Mucosa of rectum (tissue), 2 donors: ENCODE data around the gene CAPZB.

Experiments used
- H3K27ac ChIP-seq, 2 donors: one replicate each; pipeline ENCODE4 v1.7.0; 2013; ENCODE audit warnings: inconsistent platforms in 2 of 2, low read depth in 2 of 2, low read length in 2 of 2
- H3K27me3 ChIP-seq, 2 donors: one replicate each; pipeline ENCODE4 v1.7.0; 2013; ENCODE audit warnings: low read length in 2 of 2; ENCODE audit not compliant: control insufficient read depth in 2 of 2, insufficient read depth in 2 of 2
- H3K36me3 ChIP-seq, 2 donors: one replicate each; pipeline ENCODE4 v1.7.0; 2013; ENCODE audit warnings: low read length in 2 of 2; ENCODE audit not compliant: control insufficient read depth in 2 of 2, insufficient read depth in 2 of 2
- H3K4me1 ChIP-seq, 2 donors: one replicate each; pipeline ENCODE4 v1.7.0; 2013; ENCODE audit warnings: low read length in 2 of 2, mild to moderate bottlenecking in 1 of 2; ENCODE audit not compliant: control insufficient read depth in 2 of 2, insufficient read depth in 2 of 2
- H3K4me3 ChIP-seq, 2 donors: one replicate each; pipeline ENCODE4 v1.7.0; 2013; ENCODE audit warnings: low read length in 2 of 2
- H3K9ac ChIP-seq, 2 donors: one replicate each; pipeline ENCODE4 v1.7.0; 2013; ENCODE audit warnings: low read length in 2 of 2, low read depth in 1 of 2, mild to moderate bottlenecking in 1 of 2
- H3K9me3 ChIP-seq, 2 donors: one replicate each; pipeline ENCODE4 v1.7.0; 2013; ENCODE audit warnings: low read length in 2 of 2; ENCODE audit not compliant: control insufficient read depth in 2 of 2
- donor health status: healthy.
- donor health status: Normal muscosa, but diverticular disease.

Gene CAPZB

DNA sequence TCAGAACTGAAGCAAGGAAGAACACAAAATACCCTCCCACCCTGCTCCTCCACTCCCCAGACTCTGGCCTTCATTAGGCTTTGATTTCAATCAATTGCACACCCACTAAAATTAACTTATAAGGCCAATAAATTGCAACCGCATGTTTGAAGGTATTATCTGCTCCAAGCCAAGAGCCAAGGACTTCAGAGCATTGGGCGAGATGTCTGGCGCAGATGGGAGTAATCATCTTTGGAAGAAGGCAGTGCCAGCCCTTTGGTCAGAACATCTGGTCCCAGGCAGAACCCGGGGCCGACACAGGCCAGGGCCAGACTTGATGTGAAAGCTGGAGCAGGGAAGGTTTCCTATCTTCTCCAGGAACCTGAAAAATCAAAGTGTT lies 113.2 kb downstream of the CAPZB start:
- H3K4me1 ChIP-seq: peaks cover 0 to 5% of the 10 kb centered on the region in 2 donors
- peaks cover 21 to 58% of the 10 kb centered on the region in 2 donors for H3K36me3 ChIP-seq
- no peak overlapping the region for H3K4me3 ChIP-seq
- no peak overlapping the region for H3K27ac ChIP-seq
- H3K9ac ChIP-seq: no peak overlapping the region
- H3K9me3 ChIP-seq: no peaks in the 10 kb centered on the region
- H3K27me3 ChIP-seq: no peaks in the 10 kb centered on the region

DNA sequence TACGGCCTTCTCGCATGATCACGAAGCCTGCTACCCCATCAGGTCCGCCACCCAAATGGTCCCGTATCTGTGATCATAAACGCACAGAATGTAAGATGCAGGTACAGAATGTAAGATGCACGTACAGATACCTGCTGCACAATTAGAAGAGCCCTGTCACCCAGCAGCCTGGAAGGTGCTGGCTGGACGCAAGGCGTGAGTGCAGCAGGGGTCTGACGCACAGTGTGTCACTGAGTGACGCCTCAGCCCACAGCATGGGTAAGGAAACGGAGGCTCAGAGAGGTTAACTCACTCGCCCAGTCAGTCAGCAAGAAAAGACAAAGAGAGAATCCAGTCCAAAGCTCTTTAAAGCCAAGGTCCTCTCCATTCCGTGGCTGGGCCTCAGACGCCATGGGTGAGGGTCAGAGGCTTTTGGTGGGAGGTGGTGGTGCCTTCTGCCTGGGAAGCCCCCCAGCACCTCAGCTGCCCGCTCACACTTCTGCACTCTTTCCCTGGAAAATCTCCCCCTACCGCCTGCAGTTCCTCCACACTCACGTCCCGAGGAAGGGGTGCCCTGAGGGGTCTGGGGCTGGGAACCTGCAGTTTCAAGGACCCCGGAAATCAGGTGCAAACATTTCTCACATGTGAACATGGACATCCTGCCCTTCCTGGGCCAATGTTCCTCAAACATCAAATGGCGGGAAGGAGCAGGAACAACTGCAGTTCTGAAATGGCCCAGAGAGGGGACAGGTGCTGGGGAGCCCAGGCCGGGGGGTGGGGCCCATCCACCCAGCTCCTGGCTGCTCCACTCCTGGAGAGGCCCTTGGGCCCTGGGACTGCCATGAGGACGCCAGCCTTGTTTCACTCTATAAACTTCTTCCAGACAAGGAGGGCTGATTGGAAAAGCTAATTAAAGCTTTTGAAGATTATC lies 113.9 kb downstream of the CAPZB start:
- Histone ChIP-seq H3K9ac (no peak overlapping the region), H3K4me1 (peaks cover 0 to 5% of the 10 kb centered on the region in 2 donors), H3K27ac (no peak overlapping the region), H3K9me3 (no peaks in the 10 kb centered on the region), H3K36me3 (peaks cover 19 to 52% of the 10 kb centered on the region in 2 donors), H3K27me3 (no peaks in the 10 kb centered on the region), H3K4me3 (no peak overlapping the region)

DNA sequence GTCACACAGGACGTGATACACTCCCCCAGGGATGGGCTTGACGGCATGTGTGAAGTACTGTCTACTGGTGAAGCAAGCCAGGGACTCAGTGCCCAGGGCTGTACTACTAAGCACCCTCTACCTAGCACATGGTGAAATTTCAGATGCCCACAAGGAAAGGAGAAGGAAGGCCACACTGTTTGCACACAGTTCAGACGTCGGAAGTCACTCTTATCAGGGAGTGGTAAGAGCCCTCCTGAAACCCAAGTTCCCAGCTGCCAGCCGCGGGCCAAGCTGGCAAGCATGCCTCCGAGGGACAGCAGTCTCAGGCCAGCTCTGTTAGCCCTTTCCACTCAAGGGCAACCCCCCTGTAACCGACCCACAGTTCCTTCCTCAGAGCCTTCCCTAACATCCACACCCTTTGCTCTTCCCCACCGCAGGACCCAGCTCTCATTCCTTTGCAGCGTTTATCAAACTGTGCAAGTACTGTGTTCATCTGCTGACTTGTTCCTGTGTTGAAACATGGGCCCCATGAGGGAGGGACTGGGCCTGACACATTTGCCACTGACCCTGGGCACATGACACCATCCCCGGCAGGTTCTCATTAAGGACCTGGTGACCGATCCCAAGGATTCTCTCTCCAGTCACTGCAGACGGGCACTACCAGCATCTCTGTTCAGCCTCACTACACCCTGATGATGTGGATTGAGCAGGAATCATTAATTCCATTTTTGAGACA lies 114.7 kb downstream of the CAPZB start:
- H3K4me1 ChIP-seq: peaks cover 0 to 5% of the 10 kb centered on the region in 2 donors
- no peaks in the 10 kb centered on the region for H3K9me3 ChIP-seq
- H3K9ac ChIP-seq: no peak overlapping the region
- peaks cover 13 to 44% of the 10 kb centered on the region in 2 donors for H3K36me3 ChIP-seq
- H3K27me3 ChIP-seq: no peaks in the 10 kb centered on the region
- H3K27ac ChIP-seq: no peak overlapping the region
- H3K4me3 ChIP-seq: no peak overlapping the region

DNA sequence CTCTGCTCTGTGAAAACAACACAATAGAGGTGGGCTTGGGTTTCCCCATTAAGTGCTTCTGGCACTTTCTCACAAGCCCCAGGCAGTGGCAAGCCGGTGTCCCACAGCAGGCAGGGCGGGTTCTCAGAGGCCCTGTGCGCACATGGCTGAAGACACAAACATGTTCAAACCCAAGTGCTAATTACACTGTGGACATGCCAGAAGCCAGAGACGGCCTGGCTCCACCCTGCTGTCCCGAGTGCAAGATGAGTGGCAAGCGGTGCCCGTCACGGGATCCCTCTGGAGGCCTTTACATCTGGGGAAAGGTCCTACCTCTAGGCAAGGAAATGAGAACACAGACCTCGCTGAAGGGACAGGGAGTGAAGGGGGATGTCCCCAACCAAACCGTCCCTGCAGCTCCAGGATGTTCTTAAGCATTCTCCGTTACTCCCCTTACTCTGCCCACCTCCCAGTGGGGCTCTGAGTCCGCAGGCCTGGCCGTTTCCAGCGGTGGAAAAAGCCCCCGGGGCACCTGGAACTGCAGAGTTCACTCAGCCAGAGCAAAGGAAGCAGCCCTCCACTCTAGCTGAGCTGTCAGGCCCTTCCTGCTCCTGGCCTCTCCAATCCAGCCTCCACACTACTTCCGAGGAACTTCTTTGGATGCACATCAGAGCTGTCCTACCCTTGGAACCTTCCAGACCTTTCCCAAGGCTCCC lies 115.8 kb downstream of the CAPZB start:
- peaks cover 0 to 5% of the 10 kb centered on the region in 2 donors for H3K4me1 ChIP-seq
- peaks cover 11 to 37% of the 10 kb centered on the region in 2 donors for H3K36me3 ChIP-seq
- H3K9me3 ChIP-seq: no peaks in the 10 kb centered on the region
- no peaks in the 10 kb centered on the region for H3K27me3 ChIP-seq
- H3K4me3 ChIP-seq: no peak overlapping the region
- no peak overlapping the region for H3K27ac ChIP-seq
- no peak overlapping the region for H3K9ac ChIP-seq

DNA sequence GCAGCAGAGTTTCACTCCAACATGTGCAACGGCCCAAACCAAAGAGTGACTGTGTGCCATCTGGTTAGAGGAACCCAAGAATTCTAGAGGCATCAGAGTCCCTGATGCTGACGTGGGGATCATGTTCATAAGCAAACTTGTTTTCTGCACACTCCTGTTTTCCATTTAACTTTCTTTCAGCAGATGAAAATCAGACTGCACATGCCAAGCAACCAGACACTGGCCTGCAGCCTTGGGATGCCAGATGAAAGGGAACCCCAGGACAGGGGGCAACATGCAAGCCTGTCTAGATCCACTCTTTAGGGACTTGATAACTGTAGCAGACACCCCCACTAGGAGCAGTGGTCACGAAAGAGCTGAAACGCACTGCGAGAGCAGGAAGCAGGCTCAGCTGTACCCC lies 116.4 kb downstream of the CAPZB start:
- Histone ChIP-seq H3K36me3 (peaks cover 11 to 31% of the 10 kb centered on the region in 2 donors), H3K4me1 (peaks cover 0 to 5% of the 10 kb centered on the region in 2 donors), H3K9ac (no peak overlapping the region), H3K4me3 (no peak overlapping the region), H3K27ac (no peak overlapping the region), H3K27me3 (no peaks in the 10 kb centered on the region), H3K9me3 (no peaks in the 10 kb centered on the region)

DNA sequence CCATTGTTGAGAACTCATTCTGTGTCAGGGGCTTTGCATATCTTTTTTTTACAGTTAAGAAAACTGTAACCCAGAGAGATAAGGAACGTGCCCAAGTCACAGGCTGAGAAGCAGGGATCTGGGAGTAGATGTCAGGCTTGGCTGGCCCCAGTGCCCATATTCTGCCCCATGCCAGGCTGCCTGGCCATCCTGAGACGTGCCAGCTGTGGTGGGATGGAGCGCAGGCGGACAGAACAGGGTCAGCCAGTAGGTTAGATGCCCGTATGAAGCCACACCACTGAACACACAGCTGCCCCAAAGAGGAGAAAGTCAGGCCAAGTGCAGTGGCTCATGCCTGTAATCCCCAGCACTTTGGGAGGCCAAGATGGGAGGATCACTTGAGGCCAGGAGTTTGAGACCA lies 117.3 kb downstream of the CAPZB start:
- Histone ChIP-seq H3K4me3 (no peak overlapping the region), H3K9me3 (no peaks in the 10 kb centered on the region), H3K4me1 (peaks cover 0 to 5% of the 10 kb centered on the region in 2 donors), H3K27me3 (no peaks in the 10 kb centered on the region), H3K36me3 (peaks cover 11 to 28% of the 10 kb centered on the region in 2 donors), H3K9ac (no peak overlapping the region), H3K27ac (no peak overlapping the region)

DNA sequence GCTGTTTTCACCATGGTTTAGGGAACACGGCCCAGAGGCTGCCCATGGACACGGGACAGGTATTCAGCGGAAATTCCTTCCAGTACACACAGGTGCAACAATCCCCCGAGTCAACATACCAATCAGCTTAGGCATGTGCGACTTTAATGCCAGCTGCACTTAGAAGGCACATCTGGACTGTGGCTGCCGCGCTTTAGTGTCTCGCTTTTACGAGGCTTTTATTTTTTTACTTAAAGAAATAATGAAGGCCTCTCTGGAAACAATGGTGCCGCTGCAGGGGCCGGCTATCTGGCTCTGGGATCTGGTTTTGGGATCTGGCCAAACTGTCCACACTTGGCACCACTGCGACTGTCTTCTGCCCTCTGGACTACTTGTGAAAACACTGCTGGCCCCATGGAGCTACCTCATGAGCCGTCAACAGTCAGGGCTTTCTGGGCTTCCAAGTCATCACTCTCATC lies 117.7 kb downstream of the CAPZB start:
- peaks cover 0 to 5% of the 10 kb centered on the region in 2 donors for H3K4me1 ChIP-seq
- no peak overlapping the region for H3K4me3 ChIP-seq
- H3K27ac ChIP-seq: no peak overlapping the region
- H3K27me3 ChIP-seq: no peaks in the 10 kb centered on the region
- no peak overlapping the region for H3K9ac ChIP-seq
- H3K9me3 ChIP-seq: no peaks in the 10 kb centered on the region
- H3K36me3 ChIP-seq: peaks cover 11 to 28% of the 10 kb centered on the region in 2 donors

DNA sequence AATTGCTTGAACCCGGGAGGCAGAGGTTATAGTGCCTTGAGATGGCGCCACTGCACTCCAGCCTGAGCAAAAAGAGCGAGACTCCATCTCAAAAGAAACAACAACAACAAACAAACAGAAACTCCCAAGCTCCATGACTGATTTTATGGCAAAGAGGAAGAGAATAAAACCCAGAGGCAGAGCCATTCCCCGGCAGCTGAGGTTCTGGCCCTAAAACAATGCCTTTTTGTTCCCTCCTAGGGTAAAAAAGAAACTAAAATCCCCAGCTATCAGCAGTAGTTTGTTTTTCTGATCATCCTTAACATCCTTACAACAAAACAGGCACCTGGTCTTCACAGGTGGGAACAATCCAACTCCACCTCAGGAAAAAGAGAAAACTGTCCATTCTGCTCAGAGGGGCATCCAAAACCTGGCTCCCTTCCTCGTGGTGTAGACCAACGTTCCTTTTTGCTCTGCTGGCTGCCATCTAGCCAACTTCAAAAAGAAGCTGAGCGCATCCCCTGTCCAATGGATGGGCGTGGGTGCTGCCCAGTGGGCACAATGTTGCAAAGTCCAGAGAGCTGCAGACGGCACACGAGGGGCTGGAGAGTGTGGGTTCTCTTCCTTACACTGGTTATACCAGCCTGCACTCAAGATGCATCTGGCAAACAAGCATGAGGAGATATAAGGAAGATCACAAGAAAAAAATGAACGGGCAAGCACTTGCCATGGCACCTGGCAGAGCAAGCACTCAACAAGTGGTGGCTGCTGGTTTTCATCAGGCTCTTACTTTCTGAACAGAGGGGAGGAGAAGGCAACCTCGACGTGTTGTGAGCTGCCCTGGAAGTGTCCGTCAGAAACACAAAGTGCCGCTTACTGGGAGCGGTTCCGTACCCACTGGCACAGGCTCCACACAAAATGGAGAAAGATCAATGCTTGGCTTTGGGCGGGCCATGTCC lies 118.5 kb downstream of the CAPZB start:
- H3K9ac ChIP-seq: no peak overlapping the region
- peaks cover 0 to 5% of the 10 kb centered on the region in 2 donors for H3K4me1 ChIP-seq

DNA sequence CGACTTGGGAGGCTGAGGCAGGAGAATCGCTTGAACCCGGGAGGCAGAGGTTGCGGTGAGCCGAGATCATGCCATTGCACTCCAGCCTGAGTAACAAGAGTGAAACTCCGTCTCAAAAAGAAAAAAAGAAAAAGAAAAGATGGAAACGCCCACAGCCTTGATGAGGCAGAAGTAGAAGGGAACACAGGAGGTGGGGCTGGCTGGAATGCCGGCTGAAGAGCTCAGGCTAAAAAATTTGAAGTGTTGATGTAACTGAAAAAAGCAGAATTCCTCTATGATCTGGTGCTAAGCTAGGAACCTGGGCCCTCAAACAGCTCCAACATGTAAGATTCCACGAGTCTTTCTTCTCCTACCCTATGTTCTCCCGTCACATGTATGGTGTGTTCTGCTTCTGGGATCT lies 119.6 kb downstream of the CAPZB start:
- no peak overlapping the region for H3K27ac ChIP-seq
- peaks cover 0 to 7% of the 10 kb centered on the region in 2 donors for H3K4me1 ChIP-seq
- H3K9me3 ChIP-seq: no peaks in the 10 kb centered on the region
- no peak overlapping the region for H3K9ac ChIP-seq
- H3K36me3 ChIP-seq: peaks cover 4 to 14% of the 10 kb centered on the region in 2 donors
- no peaks in the 10 kb centered on the region for H3K27me3 ChIP-seq
- H3K4me3 ChIP-seq: no peak overlapping the region

More for the DNA sequence above, 118.5 kb downstream of the CAPZB start:
- no peaks in the 10 kb centered on the region for H3K9me3 ChIP-seq
- H3K36me3 ChIP-seq: peaks cover 11 to 23% of the 10 kb centered on the region in 2 donors
- H3K27ac ChIP-seq: no peak overlapping the region
- no peaks in the 10 kb centered on the region for H3K27me3 ChIP-seq
- H3K4me3 ChIP-seq: no peak overlapping the region
